Epithelial cell of esophagus (primary cell): ENCODE measurements around the gene LTA.
A peak's percentile ranks its signal among the peaks of the same experiment; 100 is the strongest.
"Not testable (repeated sequence)": the region's sequence is repeated elsewhere in the genome, so short reads cannot be mapped to it uniquely, and the experiment has no call there.

Experiments used
- DNase-seq: peaks from one replicate; pipeline ENCODE4 v3.0.0; 2010; ENCODE audit warnings: low read depth
- H3K4me3 ChIP-seq: 2 replicates; pipeline ENCODE4 v1.5.1; 2011; ENCODE audit warnings: mild to moderate bottlenecking, low read length, control low read depth
- TF ChIP-seq, protein P1 (sequence below): IDR thresholded peaks from 2 replicates; pipeline ENCODE4 v1.5.1; 2011; ENCODE audit warnings: low read depth, mild to moderate bottlenecking, low read length, control low read depth, inconsistent platforms; ENCODE audit not compliant: insufficient read depth; ENCODE audit errors: missing control alignments

LTA gene

DNA sequence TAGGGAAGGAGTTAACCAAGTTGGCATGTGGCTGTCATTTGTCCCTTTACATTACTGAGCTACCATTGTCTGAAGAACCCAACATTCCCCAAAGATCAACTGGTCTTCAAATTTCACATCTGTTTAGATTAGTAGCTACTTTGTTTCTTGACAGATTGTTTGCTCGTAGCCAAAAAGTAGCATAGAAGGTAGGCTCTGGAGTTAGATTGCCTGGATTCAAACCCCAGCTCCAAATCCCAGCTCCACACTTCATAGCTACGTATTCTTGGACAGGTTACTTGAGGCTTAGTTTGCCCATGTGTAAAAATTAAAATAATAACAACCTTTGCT, 23.6 kb upstream of the LTA start:
- no peak for DNase-seq
- peak overlapping the region; percentile 54 for H3K4me3 ChIP-seq
- TF ChIP-seq, protein P1, sequence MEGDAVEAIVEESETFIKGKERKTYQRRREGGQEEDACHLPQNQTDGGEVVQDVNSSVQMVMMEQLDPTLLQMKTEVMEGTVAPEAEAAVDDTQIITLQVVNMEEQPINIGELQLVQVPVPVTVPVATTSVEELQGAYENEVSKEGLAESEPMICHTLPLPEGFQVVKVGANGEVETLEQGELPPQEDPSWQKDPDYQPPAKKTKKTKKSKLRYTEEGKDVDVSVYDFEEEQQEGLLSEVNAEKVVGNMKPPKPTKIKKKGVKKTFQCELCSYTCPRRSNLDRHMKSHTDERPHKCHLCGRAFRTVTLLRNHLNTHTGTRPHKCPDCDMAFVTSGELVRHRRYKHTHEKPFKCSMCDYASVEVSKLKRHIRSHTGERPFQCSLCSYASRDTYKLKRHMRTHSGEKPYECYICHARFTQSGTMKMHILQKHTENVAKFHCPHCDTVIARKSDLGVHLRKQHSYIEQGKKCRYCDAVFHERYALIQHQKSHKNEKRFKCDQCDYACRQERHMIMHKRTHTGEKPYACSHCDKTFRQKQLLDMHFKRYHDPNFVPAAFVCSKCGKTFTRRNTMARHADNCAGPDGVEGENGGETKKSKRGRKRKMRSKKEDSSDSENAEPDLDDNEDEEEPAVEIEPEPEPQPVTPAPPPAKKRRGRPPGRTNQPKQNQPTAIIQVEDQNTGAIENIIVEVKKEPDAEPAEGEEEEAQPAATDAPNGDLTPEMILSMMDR: no peak

DNA sequence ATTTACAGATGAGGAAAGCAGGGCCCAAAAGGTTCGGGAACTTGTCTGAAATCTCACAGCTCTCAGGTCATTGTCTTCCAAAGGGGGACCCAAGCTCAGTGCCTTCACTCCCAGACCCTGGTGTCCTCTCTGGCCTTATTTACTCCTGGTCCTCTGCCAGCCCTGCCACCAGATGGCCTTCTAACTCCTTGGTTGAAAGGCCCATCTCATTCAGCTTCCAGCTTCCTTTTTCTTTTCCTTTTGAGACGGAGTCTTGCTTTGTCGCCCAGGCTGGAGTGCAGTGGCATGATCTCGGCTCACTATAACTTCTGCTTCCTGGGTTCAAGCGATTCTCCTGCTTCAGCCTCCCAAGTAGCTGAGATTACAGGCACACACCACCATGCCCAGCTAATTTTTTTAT, 20.7 kb upstream of the LTA start:
- DNase-seq: peak; percentile 60
- not testable (repeated sequence) for H3K4me3 ChIP-seq
- TF ChIP-seq, protein P1: peak; percentile 31

DNA sequence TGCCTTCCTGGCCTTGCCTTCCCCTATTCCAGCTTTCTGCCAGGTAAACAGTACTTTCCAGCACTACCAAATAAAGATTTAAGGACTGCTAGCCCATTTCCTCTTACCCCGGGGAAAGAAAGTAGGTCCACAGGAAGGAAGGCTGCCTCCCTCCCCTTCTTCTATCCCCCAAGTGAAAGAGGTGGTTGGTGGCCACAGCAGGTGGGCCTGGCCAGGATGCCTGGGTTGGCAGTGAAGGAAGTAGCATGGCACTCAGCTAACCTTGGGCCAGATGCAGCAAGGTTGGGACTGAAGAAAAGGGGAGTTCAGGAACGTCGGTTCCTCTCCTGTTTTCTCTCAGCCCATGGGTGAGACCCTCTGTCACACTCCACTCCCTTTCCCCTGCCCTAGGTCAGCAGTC, 15.8 kb upstream of the LTA start:
- no peak for DNase-seq
- TF ChIP-seq, protein P1: no peak
- H3K4me3 ChIP-seq: no peak overlapping the region

DNA sequence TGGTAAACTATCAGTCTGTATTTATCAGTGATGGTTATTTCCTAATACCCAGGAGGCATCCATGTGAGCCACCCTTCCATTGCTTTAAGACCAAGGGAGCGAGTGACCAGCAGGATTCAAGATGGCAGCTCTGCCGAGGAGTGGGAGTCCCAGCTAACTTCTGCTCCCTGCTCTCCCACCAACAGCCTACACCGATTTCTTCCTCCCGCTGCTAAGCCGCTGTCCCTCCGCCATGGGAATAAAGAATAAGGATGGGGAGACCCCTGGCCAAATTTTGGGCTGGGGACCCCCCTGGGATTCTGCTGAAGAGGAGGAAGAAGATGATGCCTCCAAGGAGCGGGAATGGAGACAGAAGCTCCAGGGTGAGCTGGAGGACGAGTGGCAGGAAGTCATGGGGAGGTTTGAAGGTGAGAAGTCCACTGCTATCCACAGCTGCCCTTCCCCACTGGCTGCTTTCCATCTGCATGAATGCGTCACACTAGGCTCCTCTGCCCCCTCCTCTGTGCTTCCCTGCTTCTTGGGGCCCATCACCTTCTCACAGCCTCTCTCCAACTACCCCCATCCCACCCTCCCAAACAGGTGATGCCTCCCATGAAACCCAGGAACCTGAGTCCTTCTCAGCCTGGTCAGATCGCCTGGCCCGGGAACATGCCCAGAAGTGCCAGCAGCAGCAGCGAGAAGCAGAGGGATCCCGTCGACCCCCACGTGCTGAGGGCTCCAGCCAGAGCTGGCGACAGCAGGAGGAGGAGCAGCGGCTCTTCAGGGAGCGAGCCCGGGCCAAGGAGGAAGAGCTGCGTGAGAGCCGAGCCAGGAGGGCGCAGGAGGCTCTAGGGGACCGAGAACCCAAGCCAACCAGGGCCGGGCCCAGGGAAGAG, 14.4 kb upstream of the LTA start:
- no peak overlapping the region for H3K4me3 ChIP-seq

DNA sequence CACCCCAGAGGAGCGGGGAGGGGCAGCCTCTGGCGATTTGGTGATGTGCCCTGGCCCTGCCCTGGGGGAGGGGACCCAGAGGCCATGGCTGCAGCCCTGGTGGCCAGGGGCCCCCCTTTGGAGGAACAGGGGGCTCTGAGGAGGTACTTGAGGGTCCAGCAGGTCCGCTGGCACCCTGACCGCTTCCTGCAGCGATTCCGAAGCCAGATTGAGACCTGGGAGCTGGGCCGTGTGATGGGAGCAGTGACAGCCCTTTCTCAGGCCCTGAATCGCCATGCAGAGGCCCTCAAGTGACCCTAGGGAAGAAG, 13.8 kb upstream of the LTA start:
- H3K4me3 ChIP-seq: no peak overlapping the region
- no peak for DNase-seq
- TF ChIP-seq, protein P1: no peak

More for the DNA sequence above, 14.4 kb upstream of the LTA start:
- DNase-seq: no peak
- TF ChIP-seq, protein P1: no peak

DNA sequence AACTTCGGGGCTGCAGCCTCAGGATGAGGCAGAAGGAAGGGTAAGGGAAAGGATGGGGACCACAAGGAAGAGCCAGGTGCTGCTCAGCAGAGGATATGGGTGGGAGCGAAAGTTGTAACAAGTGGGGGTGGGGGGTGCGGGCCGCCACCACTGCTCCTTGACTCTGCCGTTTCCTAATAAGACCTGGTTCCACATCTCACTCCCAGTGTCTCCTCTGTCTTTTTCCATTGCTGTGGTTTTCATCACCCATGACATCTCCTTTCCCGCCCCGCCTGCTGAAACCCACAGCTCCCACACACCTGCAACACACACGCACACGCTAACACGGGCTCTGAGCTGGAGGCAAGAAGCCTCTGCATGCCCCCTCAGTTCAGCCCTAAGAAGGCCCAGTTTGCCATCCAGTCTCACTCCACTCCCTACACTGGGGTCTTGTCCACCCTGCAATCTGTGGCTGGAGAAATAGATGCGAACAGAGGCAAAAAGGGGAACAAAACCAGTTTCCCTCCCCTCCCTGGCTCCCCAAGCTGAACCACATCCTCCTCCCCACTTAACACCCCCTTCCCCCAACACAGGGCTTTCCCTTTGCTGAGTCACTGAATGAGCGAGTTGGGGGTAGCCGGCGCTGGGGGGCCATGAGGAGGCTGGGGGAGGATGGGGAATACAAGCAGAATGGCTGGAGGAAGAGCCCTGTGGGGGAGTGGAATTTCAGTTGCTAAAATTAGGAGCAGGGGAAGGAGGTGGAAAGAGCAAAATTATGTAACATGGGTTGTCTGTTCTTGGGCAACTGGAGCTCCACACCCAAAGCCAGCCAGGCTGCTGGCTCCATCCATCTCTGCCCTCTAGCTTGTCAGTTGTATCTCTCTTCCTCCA, 13.2 kb upstream of the LTA start:
- H3K4me3 ChIP-seq: no peak overlapping the region
- TF ChIP-seq, protein P1: no peak
- DNase-seq: no peak
